OCI-LY1 (cell line): Measurements from ENCODE around the gene SCAP.

ENCODE experiments used
- CTCF ChIP-seq: fragments of 200-600 bp; sonication (generic), shearing (Covaris generic); IDR thresholded peaks from 2 replicates; pipeline ENCODE4 v1.5.1; 2017; ENCODE audit warnings: mild to moderate bottlenecking, antibody characterized with exemption, low read length, moderate library complexity, mixed read lengths
- EZH2 ChIP-seq: fragments of 200-600 bp; sonication (generic), shearing (Covaris generic); IDR thresholded peaks from 2 replicates; pipeline ENCODE4 v1.8.0; 2017; ENCODE audit warnings: borderline replicate concordance, mixed run types, mild to moderate bottlenecking, antibody characterized with exemption, low read length, moderate library complexity, mixed read lengths

DNA sequence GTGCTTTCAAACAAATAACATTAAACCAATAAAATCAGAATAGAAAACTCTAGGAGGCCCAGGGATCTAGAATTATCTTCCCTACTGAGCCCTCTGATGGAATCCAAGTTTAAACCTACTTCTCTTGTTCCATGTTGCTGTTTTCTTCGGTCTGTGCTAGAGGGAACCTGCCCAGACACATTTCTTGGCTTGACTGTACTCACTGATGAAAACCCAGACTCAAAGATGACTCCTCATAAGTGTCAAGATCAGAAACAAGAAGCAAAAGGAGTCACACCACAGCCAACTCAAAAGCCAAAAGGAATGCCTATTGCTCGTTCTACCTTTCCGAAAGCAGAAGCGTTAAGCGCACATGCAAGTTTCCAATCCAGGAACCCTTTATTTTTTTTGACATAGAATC, 31.6 kb downstream of the SCAP start:
- TF ChIP-seq CTCF (no peak), EZH2 (no peak)
